GM12872 (cell line): ENCODE results near the gene CAMKMT.

Source experiments
- CTCF ChIP-seq: IDR thresholded peaks from 3 replicates; pipeline ENCODE4 v1.5.1; 2011; ENCODE audit warnings: low read depth, mild to moderate bottlenecking, low read length, moderate library complexity; ENCODE audit not compliant: insufficient read depth

Gene CAMKMT

DNA sequence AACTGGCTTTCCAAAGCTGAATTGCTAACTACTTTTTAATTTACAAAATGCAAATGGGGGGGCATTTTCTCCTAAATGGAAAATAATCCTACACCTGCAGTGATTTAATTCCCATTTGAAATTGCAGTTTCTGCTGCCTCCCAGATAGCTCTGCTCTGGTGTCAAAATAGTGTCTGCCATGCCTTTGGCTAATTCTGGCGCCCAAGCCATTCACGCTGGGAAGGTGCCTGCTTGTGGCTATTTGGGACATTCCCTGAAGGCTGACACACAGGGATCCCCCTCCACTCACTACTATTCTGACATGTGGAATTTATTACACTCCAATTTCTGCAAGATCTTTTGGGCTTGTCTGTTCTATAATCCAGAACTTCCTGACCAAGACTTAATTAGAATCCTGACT is 451.4 kb downstream of the CAMKMT start:
- no peak for TF ChIP-seq CTCF

GRCh38 chr2:44813658-44814057 is 451.9 kb downstream of the CAMKMT start:
- no peak for TF ChIP-seq CTCF

DNA sequence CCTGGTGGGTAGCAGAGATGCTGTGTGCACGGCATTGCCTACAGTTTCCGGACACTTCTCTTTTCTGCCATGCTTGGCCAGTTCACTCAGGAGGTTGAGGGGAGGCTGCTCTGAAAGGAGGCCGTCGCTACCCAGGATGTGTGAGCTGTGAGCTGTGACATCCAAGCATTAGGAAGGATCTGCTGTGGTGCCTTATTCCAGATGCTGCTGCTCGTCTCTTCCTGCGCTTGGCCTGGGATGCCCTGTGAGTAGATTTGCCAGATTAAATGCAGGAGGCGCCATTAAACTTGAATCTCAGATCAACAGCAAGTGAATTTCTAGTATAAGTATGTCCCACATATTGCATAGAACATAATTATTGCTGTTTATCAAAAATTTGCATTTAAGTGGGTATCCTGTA is 455.5 kb downstream of the CAMKMT start:
- TF ChIP-seq CTCF: no peak

- no peak for TF ChIP-seq CTCF
Observed at GRCh38 chr2:44817673-44818335, 456.1 kb downstream of the CAMKMT start.

DNA sequence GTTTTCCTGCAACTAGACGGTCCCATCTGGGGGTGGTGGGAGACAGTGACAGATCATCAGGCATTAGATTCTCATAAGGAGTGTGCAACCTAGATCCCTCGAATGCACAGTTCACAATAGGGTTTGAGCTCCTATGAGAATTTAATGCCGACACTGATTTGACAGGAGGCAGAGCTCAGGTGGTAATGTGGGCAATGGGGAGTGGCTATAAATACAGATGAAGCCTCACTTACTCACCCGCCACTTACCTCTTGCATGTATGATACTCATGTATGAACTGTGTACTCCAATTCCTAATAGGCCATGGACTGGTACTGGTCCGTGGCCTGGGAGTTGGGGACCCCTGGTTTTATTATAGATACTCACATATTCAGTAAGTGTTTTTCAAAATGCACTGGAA is 457.3 kb downstream of the CAMKMT start:
- no peak for TF ChIP-seq CTCF

- no peak for TF ChIP-seq CTCF
Observed at GRCh38 chr2:44821500-44821899, 459.8 kb downstream of the CAMKMT start.

- no peak for TF ChIP-seq CTCF
Observed at GRCh38 chr2:44822174-44822573, 460.4 kb downstream of the CAMKMT start.
